CD4-positive, CD25-positive, alpha-beta regulatory T cell (primary cell): Measurements from ENCODE around the gene WDR38. TPM values are rescaled to one million over a fixed set of nuclear protein-coding genes. Genes with fewer than 3 reads are reported as not detected.
"Not testable (repeated sequence)": the region's sequence is repeated elsewhere in the genome, so short reads cannot be mapped to it uniquely, and the experiment has no call there.

Experiments
- ATAC-seq, 2 donors: fragments of 150-1000 bp; cut with Tn5 transposase; one replicate each; pipeline ENCODE4 v1.10.0; 2021; ENCODE audit warnings: low read depth in 2 of 2, moderate number of reproducible peaks in 2 of 2, moderate library complexity in 1 of 2
- DNase-seq, 3 donors: peaks; one replicate each; pipeline versions ENCODE4 v3.0.0 to v3.0.0-alpha.2; 2012 to 2022; ENCODE audit warnings: mixed read lengths in 1 of 3
- H3K27ac ChIP-seq: one replicate; pipeline ENCODE4 v1.7.0; 2013; ENCODE audit warnings: mild to moderate bottlenecking, low read length; ENCODE audit not compliant: insufficient read depth, poor library complexity, severe bottlenecking
- H3K27me3 ChIP-seq: one replicate; pipeline ENCODE4 v1.7.0; 2013; ENCODE audit warnings: low read length; ENCODE audit not compliant: control insufficient read depth, insufficient read depth
- H3K36me3 ChIP-seq: one replicate; pipeline ENCODE4 v1.7.0; 2013; ENCODE audit warnings: mild to moderate bottlenecking, low read length, moderate library complexity; ENCODE audit not compliant: control insufficient read depth, insufficient read depth
- H3K4me1 ChIP-seq: 2 replicates; pipeline ENCODE4 v1.7.0; 2013; ENCODE audit warnings: mild to moderate bottlenecking, low read length; ENCODE audit not compliant: insufficient read depth, control insufficient read depth, poor library complexity, severe bottlenecking
- H3K4me3 ChIP-seq: one replicate; pipeline ENCODE4 v1.7.0; 2013; ENCODE audit warnings: low read depth, mild to moderate bottlenecking, low read length, moderate library complexity
- H3K9me3 ChIP-seq, 2 experiments: 1 replicate in 1 of 2; 2 replicates in 1 of 2; pipeline ENCODE4 v1.7.0; 2013; ENCODE audit warnings: low read length in 2 of 2, mild to moderate bottlenecking in 1 of 2, moderate library complexity in 1 of 2; ENCODE audit not compliant: control insufficient read depth in 2 of 2
- H3K27ac Mint-ChIP-seq, 3 donors: one replicate each; pipeline ENCODE4 v1.8.0; 2020 to 2022; ENCODE audit warnings: mild to moderate bottlenecking in 3 of 3, mixed read lengths in 3 of 3, moderate library complexity in 2 of 3
- H3K27me3 Mint-ChIP-seq: one replicate; pipeline ENCODE4 v1.8.0; 2022; ENCODE audit warnings: mild to moderate bottlenecking, mixed read lengths
- H3K36me3 Mint-ChIP-seq: one replicate; pipeline ENCODE4 v1.8.0; 2020; ENCODE audit warnings: mixed read lengths
- H3K4me1 Mint-ChIP-seq, 4 donors: one replicate each; pipeline ENCODE4 v1.8.0; 2020 to 2022; ENCODE audit warnings: mixed read lengths in 4 of 4, mild to moderate bottlenecking in 1 of 4
- H3K4me3 Mint-ChIP-seq, 4 donors: one replicate each; pipeline ENCODE4 v1.8.0; 2020 to 2022; ENCODE audit warnings: mild to moderate bottlenecking in 4 of 4, mixed read lengths in 4 of 4, moderate library complexity in 3 of 4
- H3K9me3 Mint-ChIP-seq, 7 donors: one replicate each; pipeline ENCODE4 v1.8.0; 2020 to 2022; ENCODE audit warnings: mixed read lengths in 7 of 7, mild to moderate bottlenecking in 3 of 7, moderate library complexity in 2 of 7
- polyA plus RNA-seq, 4 donors: library from polyadenylated mRNA; unstranded; fragments of 300-500 nt; fragmentation: Illumina TruSeq; gene quantifications; one replicate each; pipeline ENCODE4 v1.2.3, GENCODE V29; 2021
- total RNA-seq: library from RNA; stranded (reverse); gene quantifications from one replicate; pipeline ENCODE4 v1.2.3, GENCODE V29; 2022

The WDR38 gene
- total and polyA plus RNA-seq, 5 donors from 2014 or later: not detected

DNA sequence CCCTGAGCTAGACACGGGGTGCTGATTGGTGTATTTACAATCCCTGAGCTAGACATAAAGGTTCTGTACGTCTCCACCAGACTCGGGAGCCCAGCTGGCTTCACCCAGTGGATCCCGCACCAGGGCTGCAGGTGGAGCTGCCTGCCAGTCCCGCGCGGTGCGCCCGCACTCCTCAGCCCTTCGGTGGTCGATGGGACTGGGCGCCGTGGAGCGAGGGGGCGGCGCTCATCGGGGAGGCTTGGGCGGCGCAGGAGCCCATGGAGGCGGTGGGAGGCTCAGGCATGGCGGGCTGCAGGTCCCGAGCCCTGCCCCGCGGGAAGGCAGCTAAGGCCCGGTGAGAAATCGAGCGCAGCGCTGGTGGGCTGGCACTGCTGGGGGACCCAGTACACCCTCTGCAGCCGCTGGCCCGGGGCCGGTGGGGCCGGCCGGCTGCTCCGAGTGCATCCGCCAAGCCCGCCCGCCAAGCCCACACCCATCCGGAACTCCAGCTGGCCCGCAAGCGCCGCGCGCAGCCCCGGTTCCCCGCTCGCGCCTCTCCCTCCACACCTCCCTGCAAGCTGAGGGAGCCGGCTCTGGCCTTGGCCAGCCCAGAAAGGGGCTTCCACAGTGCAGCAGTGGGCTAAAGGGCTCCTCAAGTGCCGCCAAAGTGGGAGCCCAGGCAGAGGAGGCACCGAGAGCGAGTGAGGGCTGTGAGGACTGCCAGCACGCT, 14.5 kb upstream of the WDR38 start:
- H3K27me3 ChIP-seq, H3K4me3 Mint-ChIP-seq, H3K27ac Mint-ChIP-seq, H3K36me3 Mint-ChIP-seq, H3K27ac ChIP-seq, H3K9me3 ChIP-seq, H3K4me3 ChIP-seq, DNase-seq, ATAC-seq, H3K4me1 Mint-ChIP-seq, H3K4me1 ChIP-seq, H3K36me3 ChIP-seq, H3K9me3 Mint-ChIP-seq: not testable (repeated sequence)
- peaks cover 30% of the 10 kb centered on the region for H3K27me3 Mint-ChIP-seq

- Histone ChIP-seq H3K36me3 (no peaks in the 10 kb centered on the region), H3K4me1 (no peaks in the 10 kb centered on the region), H3K4me3 (no peak overlapping the region), H3K27ac (no peak overlapping the region), H3K27me3 (no peaks in the 10 kb centered on the region), H3K9me3 (no peaks in the 10 kb centered on the region)
- DNase-seq (no peak), ATAC-seq (no peak)
- Mint-ChIP-seq H3K27me3 (peaks cover 30% of the 10 kb centered on the region), H3K27ac (no peak overlapping the region), H3K36me3 (no peaks in the 10 kb centered on the region), H3K4me1 (no peaks in the 10 kb centered on the region), H3K9me3 (peaks cover 0 to 2% (median 0%) of the 10 kb centered on the region in 7 donors), H3K4me3 (no peak overlapping the region)
Measured at GRCh38 chr9:124839612-124840299, 13.5 kb upstream of the WDR38 start.

DNA sequence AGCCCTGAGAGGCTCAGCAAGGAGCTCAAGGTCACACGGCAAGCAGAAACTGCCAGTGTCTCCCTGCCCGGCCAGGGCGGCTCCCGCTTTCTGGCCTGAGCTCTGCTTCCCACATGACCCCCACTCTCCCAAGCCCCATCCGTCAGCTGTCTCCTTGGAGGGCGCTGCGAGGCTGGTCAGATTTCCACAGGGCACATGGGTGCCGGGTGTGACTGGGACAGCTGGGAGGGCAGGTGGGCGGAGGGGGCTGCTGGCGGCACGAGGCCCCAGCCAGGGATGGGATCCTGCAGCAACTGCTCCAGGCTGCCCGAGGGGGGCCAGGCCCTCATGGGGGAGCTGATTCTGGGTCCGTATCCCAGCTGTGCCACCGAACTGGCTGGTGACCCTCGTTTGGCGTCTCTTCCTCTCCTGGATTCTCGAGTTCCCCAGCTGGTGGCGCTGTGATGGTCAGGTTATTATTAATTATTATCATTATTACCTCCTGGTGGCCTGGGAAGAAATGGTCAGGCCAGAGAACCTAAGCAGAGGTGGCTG, 12.9 kb upstream of the WDR38 start:
- Mint-ChIP-seq H3K9me3 (peaks cover 0 to 2% (median 0%) of the 10 kb centered on the region in 7 donors), H3K4me3 (no peak overlapping the region), H3K27me3 (peaks cover 30% of the 10 kb centered on the region), H3K36me3 (no peaks in the 10 kb centered on the region), H3K27ac (no peak overlapping the region), H3K4me1 (no peaks in the 10 kb centered on the region)
- Histone ChIP-seq H3K4me1 (no peaks in the 10 kb centered on the region), H3K9me3 (no peaks in the 10 kb centered on the region), H3K27ac (no peak overlapping the region), H3K36me3 (no peaks in the 10 kb centered on the region), H3K27me3 (no peaks in the 10 kb centered on the region), H3K4me3 (no peak overlapping the region)
- ATAC-seq (no peak), DNase-seq (no peak)

DNA sequence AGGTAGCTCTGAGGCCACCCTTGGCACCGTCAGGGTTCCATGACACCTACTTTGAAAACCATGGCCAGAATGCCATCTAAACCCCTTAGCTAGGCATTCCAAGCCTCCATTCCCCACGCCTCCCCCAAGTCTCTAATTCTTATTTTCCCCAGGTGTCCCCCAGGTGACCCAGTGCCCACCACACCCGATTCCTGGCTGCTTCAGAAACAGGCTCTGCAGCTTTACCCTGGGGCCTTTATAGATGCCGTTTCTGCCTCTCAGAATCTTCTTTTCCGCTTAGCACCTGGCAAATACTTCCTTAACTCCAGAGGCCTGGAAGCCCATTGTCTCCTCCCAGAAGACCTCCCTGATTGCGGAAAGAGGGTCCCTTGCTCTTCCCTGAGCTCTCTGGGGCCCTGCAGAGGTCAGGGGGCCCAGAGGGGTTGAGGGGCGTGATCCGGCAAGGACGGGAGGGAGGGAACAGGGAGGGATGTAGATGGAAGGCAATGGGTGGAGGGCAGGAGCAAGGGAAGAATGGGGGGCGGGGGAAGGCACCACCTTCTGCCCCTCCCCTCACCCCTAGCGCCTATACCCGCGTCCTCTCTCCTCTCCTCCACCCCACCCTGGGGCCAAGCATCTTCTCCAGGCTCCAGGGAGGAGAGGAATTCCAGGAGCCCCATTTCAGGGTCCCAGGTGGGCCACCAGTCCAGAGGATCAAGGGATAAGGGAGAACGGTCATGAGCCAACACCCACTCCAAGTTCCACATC, 12.0 kb upstream of the WDR38 start:
- Histone ChIP-seq H3K27me3 (no peaks in the 10 kb centered on the region), H3K9me3 (no peaks in the 10 kb centered on the region), H3K4me3 (no peak overlapping the region), H3K27ac (no peak overlapping the region), H3K4me1 (no peaks in the 10 kb centered on the region), H3K36me3 (no peaks in the 10 kb centered on the region)
- DNase-seq: no peak
- Mint-ChIP-seq H3K27ac (no peak overlapping the region), H3K4me1 (no peaks in the 10 kb centered on the region), H3K36me3 (no peaks in the 10 kb centered on the region), H3K27me3 (peaks cover 26% of the 10 kb centered on the region), H3K4me3 (no peak overlapping the region), H3K9me3 (peaks cover 0 to 2% (median 0%) of the 10 kb centered on the region in 7 donors)
- ATAC-seq: no peak

- Mint-ChIP-seq H3K27me3 (peaks cover 16% of the 10 kb centered on the region), H3K4me1 (peaks cover 0 to 2% (median 0%) of the 10 kb centered on the region in 4 donors), H3K27ac (no peak overlapping the region), H3K9me3 (peaks cover 0 to 2% (median 0%) of the 10 kb centered on the region in 7 donors), H3K4me3 (no peak overlapping the region), H3K36me3 (no peaks in the 10 kb centered on the region)
- Histone ChIP-seq H3K27me3 (no peaks in the 10 kb centered on the region), H3K9me3 (no peaks in the 10 kb centered on the region), H3K4me3 (no peak overlapping the region), H3K4me1 (no peaks in the 10 kb centered on the region), H3K36me3 (no peaks in the 10 kb centered on the region), H3K27ac (no peak overlapping the region)
- no peak for ATAC-seq
- no peak for DNase-seq
Measured at GRCh38 chr9:124843456-124844034, 9.7 kb upstream of the WDR38 start.

GRCh38 chr9:124844291-124844690, 9.0 kb upstream of the WDR38 start:
- no peak for ATAC-seq
- no peaks in the 10 kb centered on the region for H3K4me1 ChIP-seq
- H3K9me3 Mint-ChIP-seq: peaks cover 0 to 2% (median 0%) of the 10 kb centered on the region in 7 donors
- H3K27me3 ChIP-seq: no peaks in the 10 kb centered on the region
- H3K4me3 ChIP-seq: no peak overlapping the region
- no peak overlapping the region for H3K4me3 Mint-ChIP-seq
- H3K36me3 Mint-ChIP-seq: no peaks in the 10 kb centered on the region
- DNase-seq: no peak
- peak overlapping the region in 1 of 3 donors; percentile 61 for H3K27ac Mint-ChIP-seq
- H3K9me3 ChIP-seq: no peaks in the 10 kb centered on the region
- peaks cover 0 to 2% (median 0%) of the 10 kb centered on the region in 4 donors for H3K4me1 Mint-ChIP-seq
- no peaks in the 10 kb centered on the region for H3K36me3 ChIP-seq
- peaks cover 16% of the 10 kb centered on the region for H3K27me3 Mint-ChIP-seq
- no peak overlapping the region for H3K27ac ChIP-seq

DNA sequence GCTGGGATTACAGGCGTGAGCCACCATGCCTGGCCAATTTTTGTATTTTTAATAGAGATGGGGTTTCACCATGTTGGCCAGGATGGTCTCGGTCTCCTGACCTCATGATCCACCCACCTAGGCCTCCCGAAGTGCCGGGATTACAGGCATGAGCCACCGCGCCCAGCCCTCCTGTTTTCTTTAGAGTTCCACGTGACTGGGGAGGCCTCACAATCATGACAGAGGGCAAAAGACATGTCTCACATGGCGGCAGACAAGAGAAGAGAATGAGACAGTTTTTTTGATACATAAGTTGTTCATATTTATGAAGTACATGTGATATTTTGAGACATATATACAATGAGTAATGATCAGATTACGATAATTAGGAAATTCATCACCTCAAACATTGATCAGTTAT, 6.8 kb upstream of the WDR38 start:
- not testable (repeated sequence) for H3K27ac ChIP-seq, H3K9me3 ChIP-seq, DNase-seq, H3K9me3 Mint-ChIP-seq, H3K36me3 ChIP-seq, H3K4me1 ChIP-seq, H3K4me3 ChIP-seq, H3K36me3 Mint-ChIP-seq, H3K27ac Mint-ChIP-seq, ATAC-seq, H3K4me1 Mint-ChIP-seq, H3K27me3 ChIP-seq, H3K4me3 Mint-ChIP-seq
- H3K27me3 Mint-ChIP-seq: peaks cover 11% of the 10 kb centered on the region
